Measurements from ENCODE around the gene CAMK4.

Gene CAMK4

GRCh38 chr5:111480346-111480745 is 256.2 kb downstream of the CAMK4 start:
- no peak for DNase-seq (ENCODE audit: extremely low read depth, low read depth)
- no peak for TF ChIP-seq CTCF (IDR thresholded peaks at IDR 0.05; ENCODE audit: low read depth, low read length)

GRCh38 chr5:111486055-111486454 is 261.9 kb downstream of the CAMK4 start:
- no peak for DNase-seq (ENCODE audit: extremely low read depth, low read depth)
- TF ChIP-seq CTCF (IDR thresholded peaks at IDR 0.05; ENCODE audit: low read depth, low read length): no peak

GRCh38 chr5:111486926-111487325 is 262.7 kb downstream of the CAMK4 start:
- no peak for DNase-seq (ENCODE audit: extremely low read depth, low read depth)
- TF ChIP-seq CTCF (IDR thresholded peaks at IDR 0.05; ENCODE audit: low read depth, low read length): no peak

GRCh38 chr5:111488353-111488752 is 264.2 kb downstream of the CAMK4 start:
- no peak for TF ChIP-seq CTCF (IDR thresholded peaks at IDR 0.05; ENCODE audit: low read depth, low read length)
- no peak for DNase-seq (ENCODE audit: extremely low read depth, low read depth)

GRCh38 chr5:111493031-111493430 is 268.8 kb downstream of the CAMK4 start:
- DNase-seq (ENCODE audit: extremely low read depth, low read depth): no peak
- TF ChIP-seq CTCF (IDR thresholded peaks at IDR 0.05; ENCODE audit: low read depth, low read length): no peak

GRCh38 chr5:111494355-111494999 is 270.3 kb downstream of the CAMK4 start:
- TF ChIP-seq CTCF (IDR thresholded peaks at IDR 0.05; ENCODE audit: low read depth, low read length): no peak
- no peak for DNase-seq (ENCODE audit: extremely low read depth, low read depth)

GRCh38 chr5:111495159-111495558 is 271.0 kb downstream of the CAMK4 start:
- no peak for TF ChIP-seq CTCF (IDR thresholded peaks at IDR 0.05; ENCODE audit: low read depth, low read length)
- DNase-seq (ENCODE audit: extremely low read depth, low read depth): no peak

Measured in AG09319 (cell line).